C1 segment of cervical spinal cord (tissue), 14 donors: ENCODE measurements around the gene CCDC88C.

Experiments
- DNase-seq, 14 donors: peaks; one replicate each; lab custom pipeline; 2025; lab: John Stamatoyannopoulos, UW

Gene CCDC88C

DNA sequence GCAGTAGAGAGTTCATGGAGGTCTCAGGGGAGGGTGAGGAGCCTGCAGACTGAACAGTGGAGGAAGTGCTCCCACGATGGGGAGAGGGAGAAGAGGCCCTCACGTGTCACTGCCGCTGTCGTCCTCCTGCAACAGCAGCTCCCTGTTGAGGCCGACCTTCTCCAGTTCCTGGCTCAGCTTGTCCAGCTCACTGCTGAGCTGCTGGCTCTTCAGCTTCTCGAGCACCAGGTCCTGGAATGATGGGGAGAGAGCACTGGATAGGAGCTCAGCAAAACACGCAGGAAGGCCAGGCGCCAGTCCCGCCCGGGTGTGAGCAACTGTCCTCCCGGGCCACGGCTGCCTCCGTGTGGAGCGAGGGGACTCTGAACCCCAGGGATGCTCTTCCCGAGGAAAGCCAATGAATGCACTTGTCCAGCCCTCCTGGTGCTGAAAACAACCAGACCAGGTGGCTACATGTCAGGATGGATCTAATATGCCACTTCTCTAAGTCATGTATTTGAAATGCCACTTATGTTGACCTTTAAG is 107.8 kb downstream of the CCDC88C start:
- DNase-seq, result no peak

DNA sequence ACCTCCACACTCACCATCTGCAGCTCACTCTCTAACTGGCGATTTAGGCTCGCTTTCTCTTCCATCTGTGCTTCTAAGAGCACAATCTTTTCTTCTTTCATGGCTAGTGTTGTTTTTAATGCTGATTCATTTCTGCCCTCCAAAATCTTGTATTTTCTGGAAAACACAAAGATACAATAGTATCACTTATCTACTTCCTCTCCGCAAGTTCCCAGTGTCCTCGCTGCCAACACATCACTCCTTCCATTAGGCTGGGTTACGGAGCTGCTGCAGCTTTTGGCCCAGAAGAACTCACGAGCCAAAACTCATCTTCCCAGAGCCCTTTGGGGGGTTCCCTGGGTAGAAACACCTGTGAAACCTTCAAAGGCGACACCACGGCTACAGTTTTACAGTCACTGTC is 109.3 kb downstream of the CCDC88C start:
- no peak for DNase-seq

DNA sequence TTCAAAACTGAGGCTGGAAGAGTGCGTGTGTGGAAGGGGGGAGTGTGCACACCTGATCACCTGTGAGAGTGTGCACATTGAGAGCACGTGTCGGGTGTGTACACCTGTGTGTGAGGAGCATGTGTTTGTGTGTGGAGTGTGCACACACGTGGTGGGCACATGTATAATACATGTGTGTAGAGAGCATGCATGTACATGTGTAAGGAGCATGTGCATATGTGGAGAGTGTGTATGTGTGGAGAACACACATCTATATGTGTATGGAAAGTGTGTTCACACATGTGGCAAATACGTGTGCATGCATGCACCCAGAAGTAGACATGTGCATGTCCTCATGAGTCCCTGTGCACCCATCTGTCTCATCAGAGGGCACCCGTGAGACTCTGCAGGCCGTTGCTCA is 110.0 kb downstream of the CCDC88C start:
- DNase-seq, result no peak

DNA sequence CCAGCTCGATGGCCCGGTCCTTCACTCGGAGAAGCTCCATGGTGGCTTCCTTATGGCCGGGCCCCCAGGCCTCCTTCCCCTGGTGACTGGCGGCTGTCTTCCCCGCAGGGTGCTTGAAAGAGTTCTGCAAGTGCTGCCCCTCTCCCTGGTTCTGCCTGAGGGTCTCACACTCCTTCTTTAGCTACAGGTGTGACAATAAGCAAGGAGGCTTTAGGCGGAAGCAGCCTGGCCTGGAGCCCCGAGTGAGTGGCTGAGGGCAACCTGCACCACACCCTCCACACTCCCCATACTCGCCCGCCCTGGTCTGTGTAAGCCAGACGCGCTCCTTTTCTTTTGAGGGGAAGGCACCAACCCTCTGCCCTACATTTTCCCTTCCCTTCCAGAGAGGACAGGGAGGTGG is 110.6 kb downstream of the CCDC88C start:
- no peak for DNase-seq

DNA sequence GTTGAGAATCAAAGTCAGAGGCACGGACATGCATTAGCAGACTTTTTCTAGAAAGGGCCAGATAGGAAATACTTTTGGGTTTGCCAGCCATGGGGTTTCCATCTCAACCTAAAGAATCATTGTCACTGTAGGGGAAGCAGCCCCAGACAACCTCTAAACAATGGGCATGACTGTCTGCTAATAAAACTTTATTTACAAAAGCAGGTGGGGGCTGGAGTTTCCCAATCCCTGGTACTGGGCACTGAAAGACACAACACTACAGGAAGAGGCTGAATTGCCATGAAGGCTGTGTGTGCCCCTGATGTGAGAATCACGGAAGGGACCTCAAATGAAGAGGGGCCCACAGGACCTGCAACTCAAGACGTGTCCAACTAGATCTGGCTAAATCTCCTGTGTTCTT is 111.1 kb downstream of the CCDC88C start:
- DNase-seq, result no peak

DNA sequence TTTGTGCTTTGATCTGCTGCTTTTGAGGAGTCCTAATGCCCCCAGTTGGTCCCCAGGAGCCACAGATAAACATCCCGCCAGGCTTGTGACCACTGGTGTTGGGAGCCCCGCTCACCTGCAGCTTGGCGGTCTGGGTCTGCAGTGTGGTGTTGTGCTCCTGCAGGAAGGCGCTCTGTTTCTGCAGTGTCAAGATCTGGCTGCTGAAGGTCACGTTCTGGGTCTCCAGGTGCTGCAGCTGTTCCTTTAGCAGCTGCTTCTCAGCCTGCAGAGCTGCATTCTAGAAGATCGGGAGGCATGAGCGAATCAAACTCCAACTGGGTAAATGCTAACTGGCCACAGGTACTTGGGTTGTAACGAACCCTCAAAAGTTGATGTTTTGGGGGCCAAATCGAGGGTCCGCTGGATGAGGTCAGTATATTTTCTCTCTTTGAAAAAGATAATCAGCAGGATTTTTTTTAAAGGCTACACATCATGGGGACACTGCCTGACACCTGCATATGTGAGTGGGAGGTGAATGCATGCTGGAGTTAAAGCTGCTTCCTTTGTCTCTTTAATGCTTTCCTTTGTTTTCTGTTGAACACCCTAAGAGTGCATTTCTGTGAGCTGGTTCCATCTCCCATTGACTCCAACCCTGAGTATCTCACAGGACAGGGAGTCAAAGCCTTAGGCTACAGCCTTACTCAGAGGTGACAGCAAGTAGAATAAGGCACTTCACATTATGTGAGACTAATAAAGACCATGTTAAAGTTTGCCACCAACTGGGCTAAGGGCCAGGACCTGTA is 111.8 kb downstream of the CCDC88C start:
- no peak for DNase-seq

DNA sequence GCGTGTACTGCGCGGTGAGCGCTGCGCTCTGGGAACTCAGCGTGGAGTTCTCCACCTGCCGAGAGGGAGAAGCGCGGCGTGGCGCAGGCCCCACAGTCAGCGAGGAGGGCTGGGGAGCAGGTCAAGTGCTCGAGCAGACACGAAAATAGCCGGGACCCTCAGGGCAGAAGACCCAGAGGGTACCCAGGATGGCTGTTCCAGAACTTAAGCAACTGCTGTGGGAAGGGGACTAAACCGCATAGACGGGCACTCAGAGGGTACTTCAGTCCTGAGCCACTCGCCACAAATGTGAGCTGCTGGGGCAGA is 113.7 kb downstream of the CCDC88C start:
- DNase-seq, result no peak

DNA sequence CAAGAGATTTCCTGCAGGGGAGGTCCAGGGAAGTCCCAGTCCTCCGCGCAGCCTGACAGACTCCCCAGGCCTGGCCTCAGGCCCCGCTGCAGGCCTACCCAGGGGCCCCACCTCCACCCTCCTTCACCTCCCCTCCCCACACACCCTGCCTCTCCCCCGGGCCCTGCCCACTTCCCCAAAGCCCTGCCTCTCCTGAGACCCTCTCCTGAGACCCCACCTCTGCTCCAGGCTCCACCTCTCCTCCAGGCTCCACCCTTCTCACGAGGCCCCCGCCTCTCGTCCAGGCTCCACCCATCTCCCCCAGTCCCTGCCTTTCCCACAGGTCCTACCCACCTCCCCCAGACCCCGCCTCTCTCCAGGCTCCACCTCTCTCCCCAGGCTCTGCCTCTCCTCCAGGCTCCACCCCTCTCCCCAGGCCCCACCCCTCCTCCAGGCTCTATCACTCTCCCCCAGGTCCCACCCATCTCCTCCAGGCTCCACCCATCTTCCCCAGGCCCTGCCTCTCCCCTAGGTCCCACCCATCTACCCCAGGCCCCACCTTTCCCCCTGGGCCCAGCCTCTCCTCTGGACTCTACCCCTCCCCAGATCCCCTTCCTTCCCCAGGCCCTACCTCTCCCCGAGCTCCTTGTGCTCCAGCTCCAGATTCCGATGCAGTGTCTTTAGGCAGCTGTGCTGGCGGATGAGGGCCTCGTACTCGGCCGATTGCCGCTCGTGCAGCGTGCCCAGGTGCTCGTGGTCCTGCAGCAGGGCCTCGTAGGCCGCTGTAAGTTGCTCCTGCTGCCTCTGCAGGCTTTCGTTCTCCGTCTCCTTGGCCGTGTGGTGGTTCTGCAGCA is 114.3 kb downstream of the CCDC88C start:
- no peak for DNase-seq

DNA sequence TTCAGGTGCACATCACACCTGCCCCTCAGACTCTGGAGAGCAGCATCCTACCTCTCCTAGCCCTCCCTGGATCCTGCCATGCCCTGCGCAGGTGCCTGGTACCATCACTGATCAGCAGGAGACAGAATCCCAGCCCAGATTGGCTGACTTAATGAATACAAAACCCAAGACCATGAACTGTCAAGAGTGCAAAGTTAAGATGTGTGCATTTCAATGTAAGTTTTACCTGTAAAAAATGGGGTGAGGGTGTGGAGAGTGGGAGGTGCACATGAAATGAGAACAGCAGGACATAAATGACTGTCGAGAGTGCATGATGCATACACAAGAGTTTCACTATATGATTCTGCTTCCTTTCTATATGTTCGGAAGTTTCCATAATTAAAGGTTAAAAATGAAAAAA is 115.2 kb downstream of the CCDC88C start:
- no peak for DNase-seq

DNA sequence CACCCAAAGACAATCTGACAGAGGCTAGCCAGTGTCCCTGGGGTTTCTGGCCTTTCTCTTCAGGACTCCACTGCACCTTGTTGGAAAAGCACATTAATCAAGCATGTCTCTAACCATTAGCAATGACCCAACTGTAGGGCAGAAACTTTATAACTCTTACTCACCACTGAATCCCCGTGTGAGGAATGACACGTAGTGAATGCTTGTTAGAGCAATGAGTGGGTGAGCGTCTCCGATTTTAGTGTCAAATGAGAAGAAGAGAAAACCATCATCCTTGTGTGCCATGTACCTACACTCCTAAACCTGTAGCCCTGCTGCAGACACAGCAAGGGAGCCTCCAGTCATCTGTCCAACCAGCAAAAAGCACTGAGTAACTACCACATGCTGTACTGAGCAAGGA is 116.7 kb downstream of the CCDC88C start:
- DNase-seq, result no peak

DNA sequence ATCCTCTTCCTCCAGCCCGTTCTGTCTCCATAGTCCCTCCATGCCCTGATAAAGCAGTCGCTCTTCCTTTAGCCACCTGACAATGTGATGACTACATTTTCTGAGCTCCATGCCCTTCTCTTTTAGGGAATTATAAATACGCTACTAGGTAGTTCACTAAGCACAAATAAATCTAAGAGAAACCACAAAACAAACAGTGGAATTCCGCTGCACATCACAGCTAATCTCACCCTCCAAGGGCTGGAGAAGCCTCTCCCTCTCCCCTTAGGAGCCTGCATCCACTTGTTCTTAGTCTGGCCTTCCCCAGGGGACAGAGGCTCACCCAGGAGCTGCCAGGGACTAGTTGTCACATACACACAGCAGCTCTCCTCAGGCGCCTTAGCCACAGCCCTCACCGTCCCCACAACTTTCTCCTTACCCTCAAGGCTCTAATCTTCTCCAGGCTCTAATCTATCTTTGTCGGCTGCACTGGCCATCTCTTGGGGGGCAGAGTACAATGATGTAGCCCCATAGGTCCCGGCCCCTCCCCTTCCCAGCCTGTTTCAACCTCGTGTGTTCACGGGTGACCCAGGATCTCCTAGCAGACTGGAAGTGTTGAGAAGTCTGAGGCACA is 117.2 kb downstream of the CCDC88C start:
- no peak for DNase-seq

DNA sequence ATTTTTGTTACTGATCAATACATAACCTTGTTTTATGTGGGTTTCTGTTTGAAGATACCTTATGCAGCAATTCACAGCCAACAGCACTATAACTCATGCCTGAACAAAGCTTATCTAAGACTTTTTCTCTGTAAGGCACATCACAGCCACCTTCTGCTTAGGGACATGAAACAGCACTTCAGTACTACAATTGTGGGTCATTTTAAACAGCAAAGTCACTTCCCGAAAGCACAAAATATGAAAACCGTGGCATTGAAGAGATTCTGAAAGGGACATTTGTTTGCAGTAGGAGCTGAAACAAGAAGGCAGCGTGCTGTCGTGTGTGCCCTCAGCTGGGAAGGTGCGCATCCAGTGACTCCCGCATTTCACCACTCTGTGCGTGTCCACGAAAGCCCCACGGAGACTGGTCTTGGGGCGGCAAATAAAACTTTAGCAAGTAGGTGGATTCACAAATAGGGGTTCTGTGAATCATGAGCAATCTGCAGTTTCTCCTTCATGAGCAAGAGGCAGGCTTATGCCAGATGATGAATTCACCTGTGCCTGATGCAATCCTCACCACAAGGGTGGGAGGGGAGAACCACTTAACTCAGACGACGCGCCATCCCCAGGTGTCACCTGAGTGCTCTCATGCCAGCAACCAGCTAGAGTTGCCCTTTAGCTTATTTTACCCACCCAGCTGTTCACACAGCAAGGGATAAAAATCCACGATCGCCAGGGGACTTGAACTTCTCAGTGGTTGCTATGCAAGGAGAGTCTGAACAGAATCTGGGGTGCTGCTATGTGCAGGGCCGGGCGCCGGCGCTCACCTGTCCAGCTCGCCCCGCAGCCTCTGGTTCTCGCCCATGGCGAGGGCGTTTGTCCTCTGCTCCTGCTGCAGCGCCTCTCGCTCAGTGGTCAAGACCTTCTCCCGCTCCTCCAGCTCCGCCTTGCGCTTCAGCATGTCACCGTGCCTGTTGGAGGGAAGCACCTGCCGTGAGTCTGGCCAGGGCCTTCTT is 118.2 kb downstream of the CCDC88C start:
- no peak for DNase-seq

DNA sequence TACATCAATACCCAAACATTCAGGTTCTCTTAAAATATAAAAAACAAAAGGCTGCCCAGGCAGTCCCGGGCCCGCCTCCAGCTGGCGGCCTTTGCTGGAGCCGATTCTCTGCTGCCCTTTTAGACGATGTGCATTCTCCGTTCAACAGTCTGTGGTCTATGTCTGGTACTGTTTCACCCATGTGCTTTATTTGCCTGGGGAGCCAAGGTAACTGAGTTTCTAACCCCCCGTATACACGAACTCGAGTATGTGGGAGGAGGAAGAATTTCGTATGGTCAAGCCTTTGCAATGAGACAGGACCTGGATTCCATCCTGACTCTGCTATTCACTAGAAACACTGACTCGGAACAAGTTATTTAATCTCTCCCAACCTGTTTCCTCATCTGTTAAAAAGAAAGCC is 119.0 kb downstream of the CCDC88C start:
- DNase-seq, result peak in 2 of 14 donors; percentile 8 to 57

DNA sequence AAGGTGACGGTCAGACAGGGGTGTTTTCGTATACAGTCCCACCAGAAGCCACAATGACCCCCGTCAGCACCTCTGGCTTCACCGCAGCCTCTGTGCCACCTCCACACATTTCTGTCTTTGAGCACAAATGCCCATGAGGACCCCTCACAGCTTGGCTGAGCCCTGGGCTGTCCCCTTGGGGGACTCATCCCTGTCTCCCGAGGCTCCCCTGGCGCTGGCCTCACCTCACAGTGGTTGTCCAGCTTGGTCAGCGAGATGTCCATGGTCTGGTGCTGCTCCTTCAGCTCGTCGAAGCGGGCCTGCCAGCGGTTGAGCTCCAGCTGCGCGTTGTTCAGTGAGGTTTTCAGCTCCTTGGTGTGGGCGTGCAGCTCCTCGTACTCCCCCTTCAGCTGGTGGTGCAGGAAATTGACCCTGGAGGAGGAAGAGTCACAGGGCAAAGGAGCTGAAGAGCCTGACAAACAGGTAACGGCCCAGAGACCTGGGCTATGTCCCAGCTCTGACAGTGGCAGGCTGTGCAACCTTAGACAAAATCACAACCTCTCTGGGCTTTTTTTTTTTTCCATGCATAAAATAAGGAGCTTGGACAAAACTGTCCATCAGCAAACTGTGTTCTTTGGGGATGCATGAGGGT is 120.4 kb downstream of the CCDC88C start:
- DNase-seq, result no peak

DNA sequence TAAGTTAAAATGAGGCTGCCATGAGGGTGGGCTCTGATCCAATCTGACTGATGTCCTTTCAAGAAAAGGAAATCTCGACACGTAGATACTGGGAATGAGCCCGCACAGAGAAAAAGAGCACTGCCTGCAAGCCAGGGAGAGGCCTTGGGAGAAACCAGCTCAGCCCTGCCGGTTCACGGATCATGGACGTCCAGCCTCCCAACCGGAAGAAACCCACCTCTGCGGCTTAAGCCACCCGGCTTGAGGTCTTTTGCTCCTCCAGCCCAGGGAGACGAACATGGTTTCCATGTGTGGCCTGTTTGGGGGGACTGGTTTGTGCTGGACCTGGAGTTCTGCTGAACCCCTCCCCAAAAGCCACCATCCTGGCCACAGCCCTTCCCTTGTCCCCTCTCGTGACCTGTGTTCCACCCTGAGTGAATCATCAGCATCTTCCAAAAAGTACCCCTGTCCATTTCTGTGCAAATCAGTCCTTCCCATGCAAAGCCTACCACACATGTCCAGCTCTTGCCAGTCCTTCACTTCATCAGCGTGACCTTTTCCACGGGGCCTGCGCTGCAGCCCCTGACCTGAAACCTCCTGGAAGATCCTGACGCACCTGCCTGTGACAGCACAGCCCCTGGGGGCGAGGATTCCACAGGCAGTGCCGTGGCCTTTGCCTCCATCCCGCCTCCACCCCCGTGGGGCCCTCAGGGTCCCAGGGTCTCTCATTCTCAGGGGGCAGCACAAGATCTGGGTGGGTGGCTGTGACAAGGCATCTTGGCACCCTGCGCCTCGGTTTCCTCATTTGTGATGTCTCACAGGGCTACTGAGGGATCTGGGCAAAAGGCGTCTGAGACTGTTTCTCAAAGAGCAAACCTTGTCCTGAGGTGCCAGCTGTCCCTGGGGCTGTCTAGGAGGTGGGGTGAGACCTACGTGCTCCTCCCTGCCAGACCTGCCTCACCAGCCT is 121.5 kb downstream of the CCDC88C start:
- no peak for DNase-seq

DNA sequence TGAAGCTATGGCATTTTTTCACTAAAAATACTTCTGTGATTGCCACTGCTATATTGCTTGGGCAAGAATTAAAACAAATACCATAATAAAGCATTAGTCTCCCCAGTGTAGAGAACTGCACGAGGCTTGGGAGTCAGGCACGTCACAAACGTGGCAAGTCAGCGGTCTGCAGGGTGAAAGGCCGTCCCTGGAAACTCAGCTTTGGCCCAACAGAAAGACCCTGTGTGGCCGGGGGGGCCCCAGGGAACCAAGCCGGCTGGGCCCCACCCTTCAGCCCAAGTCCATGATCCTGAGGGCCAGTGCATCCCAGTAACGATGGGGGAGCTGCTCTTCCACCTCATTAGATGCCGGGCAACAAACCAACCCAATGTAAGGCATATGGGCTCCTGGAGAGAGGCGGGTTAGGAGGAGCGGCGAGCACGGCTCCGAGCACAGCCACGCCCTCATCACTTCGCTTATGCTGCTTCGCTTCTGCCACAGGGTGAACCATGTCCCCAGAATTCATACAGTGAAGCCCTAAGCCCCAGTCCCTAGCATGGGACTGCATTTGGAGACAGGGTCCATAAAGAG is 122.3 kb downstream of the CCDC88C start:
- DNase-seq, result peak in 1 of 14 donors; percentile 82

DNA sequence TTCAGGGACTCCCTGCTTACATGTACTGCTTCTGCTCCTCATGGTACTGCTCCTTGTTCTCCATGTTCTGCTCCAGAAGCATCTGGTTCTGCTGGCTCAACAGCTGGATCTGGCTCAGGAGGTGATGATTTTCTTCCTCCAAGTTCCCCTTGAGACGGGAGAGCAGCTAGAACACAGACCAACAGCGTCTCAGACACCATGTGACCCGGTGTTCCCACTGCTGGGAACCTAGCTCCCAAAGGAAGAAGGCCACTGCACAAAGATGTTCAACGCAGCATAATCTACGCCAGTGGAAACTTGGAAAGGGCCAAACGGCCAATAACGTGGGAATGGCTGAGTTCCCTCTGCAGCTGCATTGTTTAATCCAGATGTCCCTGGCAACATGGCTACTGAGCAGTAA is 123.5 kb downstream of the CCDC88C start:
- DNase-seq, result no peak

DNA sequence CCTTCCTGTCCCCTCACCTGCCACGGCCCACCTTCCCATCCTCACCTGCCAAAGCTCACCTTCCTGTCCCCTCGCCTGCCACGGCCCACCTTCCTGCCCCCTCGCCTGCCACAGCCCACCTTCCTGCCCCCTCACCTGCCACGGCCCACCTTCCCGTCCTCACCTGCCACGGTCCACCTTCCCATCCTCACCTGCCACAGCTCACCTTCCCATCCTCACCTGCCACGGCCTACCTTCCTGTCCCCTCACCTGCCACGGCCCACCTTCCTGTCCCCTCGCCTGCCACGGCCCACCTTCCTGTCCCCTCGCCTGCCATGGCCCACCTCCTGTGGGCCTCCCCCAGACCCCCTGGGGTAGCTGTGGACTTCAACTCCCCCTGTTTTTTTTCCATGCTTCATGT is 124.3 kb downstream of the CCDC88C start:
- no peak for DNase-seq

DNA sequence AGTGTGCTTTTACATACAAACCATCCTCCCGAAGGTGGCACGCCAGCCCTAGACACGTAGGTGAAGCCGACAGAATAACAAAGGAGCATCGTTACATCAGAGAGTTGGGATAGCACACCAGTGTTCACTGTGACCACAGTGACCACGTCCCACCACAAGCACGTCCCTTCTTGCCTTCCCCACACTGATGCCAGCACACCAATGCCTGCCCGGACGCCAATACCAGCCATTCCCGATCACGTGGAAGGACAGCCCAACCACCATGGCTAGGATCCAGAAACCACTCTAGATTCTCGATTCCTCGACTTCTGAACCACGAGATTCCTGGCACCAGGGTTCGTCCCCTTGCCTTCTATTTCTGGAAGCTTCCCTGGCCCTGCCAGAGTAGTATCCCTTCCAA is 125.1 kb downstream of the CCDC88C start:
- no peak for DNase-seq
